GM19328 (cell line): Measurements from ENCODE around the gene ELP6.
"Not testable (repeated sequence)": the region's sequence is repeated elsewhere in the genome, so short reads cannot be mapped to it uniquely, and the experiment has no call there.

ENCODE experiments used
- ATAC-seq: cut with Tn5 transposase; IDR thresholded peaks from one replicate; pipeline ENCODE4 v1.9.1; 2021; ENCODE audit warnings: mild to moderate bottlenecking, moderate library complexity; ENCODE audit not compliant: unreplicated experiment

Gene ELP6

DNA sequence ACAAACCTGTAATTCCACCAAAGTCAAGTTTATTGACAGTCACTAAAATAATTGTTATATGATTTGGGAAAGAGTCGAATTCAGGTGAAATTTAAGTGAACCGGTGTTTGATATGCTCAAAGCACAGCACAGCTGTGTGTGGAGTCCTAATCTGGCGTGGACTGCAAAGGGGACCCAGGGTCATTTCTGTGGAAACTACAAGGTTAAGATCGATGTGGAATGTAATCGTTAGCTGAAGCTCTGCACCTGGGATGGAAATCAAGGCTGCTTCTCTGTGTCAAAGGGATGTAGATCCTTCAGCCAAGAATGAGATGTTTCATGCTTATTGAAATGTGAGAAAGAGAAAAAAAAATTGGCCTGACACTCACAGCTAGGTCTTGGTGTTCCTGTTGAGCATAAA is 1.6 kb upstream of the ELP6 start:
- ATAC-seq: no peak

DNA sequence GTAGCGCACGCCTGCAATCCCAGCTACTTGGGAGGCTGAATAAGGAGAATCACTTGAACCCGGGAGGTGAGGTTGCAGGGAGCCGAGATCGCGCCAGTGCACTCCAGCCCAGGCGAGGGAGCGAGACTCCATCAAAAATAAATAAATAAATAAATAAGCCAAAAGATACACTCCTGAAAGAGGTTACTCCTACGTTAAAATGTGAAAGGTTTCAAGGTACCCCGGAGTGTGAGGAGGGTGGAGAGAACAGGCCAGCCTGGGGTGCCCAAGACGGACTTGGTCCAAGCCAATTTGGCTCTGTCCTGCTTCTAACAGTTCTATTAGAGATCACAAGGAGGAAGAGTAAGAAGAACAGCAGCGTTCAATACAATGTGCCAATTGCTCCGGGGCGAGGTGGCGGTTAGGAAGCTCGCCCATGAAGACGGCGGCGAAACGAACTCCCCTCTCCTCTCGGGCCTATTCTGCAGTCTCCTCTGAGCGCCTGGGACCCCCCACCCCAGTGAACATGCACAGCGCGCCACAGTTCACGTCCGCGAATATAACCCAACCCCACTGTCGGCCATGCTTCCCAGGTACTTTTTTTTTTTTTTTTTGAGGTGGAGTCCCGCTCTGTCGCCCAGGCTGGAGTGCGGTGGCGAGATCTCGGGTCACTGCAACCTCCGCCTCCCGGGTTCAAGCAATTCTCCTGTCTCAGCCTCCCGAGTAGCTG is 942 bp downstream of the ELP6 start:
- ATAC-seq: no peak

DNA sequence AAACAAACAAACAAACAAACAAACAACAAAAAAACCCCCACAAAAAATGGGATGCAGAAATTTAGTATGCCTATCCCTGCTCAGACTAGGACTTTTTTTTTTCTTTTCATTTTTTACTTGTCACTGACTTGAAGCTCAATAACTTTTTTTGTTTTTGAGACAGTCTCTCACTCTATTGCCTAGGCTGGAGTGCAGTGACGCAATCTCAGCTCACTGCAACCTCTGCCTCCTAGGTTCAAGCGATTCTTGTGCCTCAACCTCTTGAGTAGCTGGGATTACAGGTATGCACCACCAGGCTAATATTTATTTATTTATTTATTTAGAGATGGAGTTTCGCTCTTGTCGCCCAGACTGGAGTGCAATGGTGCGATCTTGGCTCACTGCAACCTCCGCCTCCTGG is 8.2 kb downstream of the ELP6 start:
- not testable (repeated sequence) for ATAC-seq

DNA sequence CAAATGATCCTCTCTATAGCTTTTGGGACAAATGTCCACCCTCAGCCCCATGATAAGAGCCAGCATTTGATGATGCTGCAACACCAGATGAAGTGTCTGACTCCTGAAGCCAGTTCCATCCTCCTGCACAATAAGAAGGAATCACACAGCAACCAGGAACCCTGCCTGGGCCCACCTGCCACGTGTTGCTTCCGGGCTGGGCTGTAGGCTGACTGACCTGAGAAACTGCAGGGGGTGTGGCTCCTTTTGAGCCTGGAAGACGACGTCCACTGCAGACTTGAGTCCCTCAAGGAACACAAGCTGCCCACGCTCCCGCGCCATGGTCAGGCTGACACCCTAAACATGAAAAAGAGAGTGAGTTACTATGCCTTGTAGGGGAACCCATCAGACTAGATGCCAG is 9.4 kb downstream of the ELP6 start:
- ATAC-seq: no peak

DNA sequence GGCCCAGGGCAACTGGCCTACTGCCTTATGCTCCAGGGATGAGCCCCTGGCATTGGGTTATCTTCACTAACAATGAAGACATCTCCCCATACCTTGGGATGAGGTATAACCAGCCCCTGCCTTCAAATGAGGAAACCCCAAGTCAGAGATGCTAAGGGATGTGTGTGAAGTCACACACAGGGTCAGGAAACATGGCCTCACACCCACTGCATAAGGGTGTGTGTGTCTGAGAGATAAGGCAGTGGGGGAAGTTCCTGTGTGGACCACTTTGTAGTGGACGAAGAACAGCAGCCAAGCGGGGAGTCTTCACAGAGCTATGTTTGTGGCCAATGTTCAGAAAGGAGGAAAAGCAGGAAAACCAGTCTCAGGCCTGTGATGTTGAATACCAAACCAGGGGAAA is 10.5 kb downstream of the ELP6 start:
- ATAC-seq: no peak

DNA sequence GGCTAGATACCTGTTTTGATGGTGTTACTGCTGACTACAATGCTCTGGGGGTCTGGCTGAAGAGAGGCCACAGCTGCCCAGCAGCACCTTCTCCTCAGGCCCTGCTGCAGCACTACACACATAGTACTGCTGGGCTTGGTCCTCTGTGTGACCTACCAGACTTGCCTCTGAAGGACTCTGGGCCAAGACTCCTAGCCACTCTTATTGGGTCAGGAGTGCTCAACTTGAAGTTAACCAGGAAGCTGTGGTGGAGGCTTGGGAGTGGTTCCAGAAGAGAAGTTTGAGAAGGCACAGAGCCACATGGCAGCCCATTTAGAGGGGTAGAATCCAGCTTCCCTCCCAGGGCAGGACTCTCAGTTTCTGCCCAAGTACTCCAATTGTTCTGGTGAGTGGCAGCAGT is 16.6 kb downstream of the ELP6 start:
- no peak for ATAC-seq

DNA sequence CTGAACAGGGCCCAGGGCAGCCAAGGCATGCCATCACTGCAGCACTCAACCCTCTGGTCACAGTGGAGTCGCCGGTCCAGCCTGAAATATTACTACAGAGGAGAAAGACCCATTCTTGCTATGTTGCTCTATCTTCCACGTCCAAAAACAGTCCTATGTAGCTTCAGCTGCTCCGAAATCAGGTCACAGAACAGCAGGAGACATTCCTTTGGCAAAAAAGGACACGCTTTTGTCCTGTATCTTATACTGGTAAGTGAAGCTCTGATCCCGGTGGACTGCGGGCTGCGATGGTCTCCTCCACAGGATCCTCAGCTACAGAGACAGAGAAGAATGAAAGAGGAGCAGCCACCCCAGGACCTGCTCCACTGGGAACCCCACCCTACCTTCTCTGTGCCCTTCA is 17.6 kb downstream of the ELP6 start:
- ATAC-seq: no peak

DNA sequence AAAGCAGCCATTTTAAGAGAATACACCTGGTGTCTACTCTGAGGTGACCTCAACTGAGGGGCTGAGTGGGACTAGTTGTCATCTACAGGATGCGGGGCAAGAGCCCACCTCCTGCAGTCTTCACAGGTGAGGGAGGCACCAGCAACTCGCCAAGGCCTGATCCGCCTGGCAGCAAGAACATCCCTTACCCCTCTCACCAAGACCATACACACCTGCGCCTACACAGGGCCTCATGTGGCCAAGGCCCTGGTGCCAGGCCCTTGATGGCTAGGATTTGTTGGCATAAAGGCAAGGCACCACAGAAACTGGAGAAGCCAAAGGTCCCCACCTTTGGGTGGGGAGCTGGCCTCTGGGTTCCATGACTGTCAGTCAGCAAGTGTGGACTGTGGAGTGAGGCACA is 18.4 kb downstream of the ELP6 start:
- ATAC-seq: no peak

DNA sequence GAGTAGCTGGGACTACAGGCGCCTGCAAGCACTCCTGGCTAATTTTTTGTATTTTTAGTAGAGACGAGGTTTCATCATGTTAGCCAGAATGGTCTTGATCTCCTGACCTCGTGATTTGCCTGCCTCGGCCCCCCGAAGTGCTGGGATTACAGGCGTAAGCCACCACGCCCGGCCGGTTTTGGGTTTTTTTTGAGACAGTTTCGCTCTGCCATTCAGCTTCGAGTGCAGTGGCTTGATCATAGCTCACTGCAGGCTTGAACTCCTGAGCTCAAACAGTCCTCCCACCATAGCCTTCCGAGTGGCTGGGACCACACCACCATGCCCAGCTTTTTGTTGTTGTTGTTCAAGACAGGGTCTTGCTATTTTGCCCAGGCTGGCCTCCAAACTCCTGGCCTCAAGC is 21.7 kb downstream of the ELP6 start:
- no peak for ATAC-seq

DNA sequence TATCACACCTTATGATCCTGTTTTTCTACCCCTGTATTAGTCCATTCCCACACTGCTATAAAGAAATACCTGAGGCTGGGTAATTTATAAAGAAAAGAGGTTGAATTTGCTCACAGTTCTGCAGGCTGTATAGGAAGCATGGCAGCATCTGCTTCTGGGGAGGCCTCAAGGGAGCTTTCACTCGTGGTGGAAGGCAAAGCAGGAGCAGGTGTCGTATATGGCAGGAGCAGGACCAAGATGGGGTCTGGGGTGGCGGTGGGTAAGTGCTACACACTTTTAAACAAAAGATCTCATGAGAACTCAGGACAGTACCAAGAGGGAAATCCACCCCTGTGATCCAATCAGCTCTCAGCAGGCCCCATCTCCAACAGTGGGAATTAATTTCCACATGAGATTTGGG is 22.3 kb downstream of the ELP6 start:
- no peak for ATAC-seq

DNA sequence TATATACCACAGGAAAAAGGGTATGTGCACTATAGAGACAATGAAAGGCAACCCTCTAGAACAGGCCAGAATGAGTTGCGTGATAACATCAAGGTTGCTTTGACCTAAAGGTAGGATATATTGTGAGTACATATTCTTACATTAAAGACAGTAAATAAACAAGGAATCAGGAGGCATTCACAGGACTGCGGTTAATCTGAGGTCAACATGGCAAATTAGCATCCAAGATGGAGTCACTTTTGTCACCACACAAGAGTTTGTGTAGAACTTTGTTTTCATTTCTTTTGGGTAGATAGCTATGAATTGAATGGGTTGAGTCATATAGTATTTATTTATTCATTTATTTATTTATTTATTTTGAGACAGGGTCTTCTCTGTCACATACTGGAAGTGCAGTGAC is 26.2 kb downstream of the ELP6 start:
- ATAC-seq: no peak

DNA sequence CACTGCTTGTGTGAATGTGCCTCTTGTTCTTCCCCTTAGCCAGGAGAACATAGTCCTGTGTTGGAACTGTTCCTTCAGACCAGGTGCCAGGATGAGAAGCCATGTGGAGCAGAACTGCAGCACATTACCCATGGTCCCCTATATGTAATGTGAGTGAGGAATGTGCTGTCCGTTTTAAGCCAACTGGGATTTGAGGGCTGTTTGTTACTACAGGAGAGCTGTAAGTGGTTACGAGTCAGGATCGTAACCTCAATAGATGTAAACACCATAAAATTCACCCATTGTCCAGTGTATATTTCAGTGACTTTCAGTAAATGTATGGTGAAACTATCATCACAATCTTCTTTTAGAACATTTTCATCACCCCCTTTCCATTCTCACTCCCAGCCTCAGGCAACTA is 27.7 kb downstream of the ELP6 start:
- no peak for ATAC-seq

DNA sequence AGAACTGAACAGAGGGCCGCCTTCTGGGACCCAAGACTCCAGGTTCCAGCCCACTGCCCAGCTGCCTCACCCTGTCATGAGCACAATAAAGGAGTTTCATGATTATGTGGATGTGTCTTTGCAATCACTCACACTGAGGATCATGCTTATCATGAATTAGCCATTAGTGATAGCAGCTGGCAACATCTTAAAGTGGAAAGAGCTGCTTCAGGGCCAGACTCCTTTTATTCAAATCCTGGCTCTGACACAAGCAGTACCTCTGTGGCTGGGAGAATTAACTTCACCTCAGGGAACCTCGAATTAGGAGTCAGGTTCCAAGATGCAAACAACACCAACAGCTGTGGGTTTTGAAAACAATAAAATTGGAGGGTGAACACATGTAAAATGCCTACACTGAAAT is 31.1 kb downstream of the ELP6 start:
- ATAC-seq: no peak

DNA sequence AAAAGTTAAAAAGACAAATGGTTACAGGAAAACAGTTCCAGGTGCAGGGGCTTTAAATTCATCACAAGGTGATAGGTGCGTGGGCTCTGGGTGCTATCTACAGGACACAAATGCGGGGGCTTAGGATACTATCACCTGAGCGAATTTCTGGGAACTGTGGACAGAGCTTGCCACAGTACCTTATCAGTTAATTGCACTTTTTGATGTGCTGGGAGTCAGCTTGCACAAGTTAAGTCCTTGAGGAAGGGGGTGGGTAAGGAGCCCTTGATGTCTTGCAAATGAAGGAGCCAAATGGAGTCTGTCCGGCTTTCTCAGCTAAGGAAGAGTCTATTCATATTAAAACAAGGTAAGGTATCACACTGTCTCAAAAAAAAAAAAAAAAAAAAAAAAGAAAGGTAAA is 31.7 kb downstream of the ELP6 start:
- not testable (repeated sequence) for ATAC-seq

DNA sequence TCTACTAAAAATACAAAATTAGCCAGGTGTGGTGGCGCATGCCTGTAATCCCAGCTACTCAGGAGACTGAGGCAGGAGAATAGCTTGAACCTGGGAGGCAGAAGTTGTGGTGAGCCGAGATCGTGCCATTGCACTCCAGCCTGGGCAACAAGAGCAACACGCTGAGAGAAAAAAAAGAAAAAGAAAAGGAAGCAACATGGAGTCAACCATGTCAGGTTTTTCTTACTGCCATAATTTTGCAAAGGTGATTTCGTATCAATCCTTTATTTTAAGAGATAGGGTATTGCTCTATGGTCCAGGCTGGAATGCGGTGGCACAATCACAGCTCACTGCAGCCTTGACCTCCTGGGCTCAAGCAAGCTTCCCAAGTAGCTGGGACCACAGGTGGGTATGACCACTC is 33.2 kb downstream of the ELP6 start:
- not testable (repeated sequence) for ATAC-seq

DNA sequence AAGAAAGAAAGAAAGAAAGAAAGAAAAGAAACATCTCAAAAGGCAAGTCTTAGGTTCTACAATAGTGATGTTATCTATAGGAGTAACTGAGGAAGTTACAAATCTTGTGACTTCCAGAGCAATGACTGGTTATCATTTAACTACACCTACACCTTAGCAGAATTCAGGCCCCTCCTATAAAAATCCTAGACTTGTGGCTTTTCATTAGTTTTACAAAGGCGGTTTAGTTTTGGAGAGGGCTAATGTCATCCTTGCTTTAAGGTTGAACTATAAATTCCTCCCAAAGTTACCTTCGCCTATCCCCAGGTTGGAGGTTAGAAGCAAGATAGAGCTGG is 33.7 kb downstream of the ELP6 start:
- no peak for ATAC-seq

DNA sequence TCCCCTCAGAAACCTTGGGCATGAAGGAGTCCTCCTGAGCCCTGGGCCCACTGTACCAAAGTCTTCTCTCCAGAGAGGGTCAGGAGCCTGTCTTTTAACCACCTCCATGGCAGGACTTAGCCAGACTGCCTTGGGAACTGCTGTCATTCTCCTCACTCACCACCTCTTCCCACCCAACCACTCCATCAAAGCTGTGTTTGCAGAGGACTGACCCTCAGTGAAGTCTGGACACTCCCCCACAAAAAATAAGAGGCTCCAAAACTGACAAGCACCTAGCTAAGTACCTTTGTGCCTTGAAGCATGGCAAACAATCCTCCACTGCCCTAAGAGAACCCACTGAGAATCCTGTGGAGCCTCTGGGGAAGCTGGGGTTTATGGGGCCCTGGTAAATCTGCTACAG is 35.5 kb downstream of the ELP6 start:
- ATAC-seq: no peak

DNA sequence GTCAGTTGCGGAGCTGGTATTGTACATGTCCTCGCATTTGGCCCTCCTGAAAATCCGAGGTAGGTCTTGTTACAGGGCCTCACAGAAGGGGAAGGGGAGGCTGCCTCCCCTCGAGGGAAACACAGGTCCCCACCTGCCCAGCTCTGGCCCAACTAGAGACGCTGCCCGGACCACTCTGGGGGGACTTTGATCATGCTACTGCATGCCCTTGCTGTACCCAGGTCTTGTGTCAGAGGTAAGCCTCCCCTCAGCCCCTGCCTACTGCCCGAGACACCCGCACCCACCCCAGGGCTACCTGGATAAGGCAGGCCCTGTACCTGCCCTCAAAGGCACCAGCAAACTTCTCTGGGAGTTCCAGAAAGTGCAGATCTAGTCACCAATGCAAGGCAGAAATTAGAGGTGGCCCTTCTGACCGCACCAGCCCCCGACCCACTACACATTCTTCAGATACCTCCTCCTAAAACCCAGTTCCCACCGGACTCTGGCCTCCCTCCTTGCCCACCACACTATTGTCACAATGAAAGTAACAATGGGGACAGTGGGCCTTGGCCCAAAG is 36.8 kb downstream of the ELP6 start:
- no peak for ATAC-seq

DNA sequence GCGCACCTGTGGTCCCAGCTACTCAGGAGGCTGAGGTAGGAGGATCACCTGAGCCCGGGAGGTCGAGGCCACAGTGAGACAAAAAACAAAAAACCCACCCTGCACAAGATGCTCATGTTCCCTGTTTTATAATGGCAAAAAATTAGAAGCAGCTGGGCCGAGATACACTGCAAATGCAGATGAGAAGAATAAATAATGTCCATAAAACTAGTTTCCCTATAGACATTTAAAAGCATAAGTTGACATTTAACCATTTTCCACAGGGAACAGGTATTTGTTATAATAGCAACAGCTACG is 37.2 kb downstream of the ELP6 start:
- no peak for ATAC-seq

DNA sequence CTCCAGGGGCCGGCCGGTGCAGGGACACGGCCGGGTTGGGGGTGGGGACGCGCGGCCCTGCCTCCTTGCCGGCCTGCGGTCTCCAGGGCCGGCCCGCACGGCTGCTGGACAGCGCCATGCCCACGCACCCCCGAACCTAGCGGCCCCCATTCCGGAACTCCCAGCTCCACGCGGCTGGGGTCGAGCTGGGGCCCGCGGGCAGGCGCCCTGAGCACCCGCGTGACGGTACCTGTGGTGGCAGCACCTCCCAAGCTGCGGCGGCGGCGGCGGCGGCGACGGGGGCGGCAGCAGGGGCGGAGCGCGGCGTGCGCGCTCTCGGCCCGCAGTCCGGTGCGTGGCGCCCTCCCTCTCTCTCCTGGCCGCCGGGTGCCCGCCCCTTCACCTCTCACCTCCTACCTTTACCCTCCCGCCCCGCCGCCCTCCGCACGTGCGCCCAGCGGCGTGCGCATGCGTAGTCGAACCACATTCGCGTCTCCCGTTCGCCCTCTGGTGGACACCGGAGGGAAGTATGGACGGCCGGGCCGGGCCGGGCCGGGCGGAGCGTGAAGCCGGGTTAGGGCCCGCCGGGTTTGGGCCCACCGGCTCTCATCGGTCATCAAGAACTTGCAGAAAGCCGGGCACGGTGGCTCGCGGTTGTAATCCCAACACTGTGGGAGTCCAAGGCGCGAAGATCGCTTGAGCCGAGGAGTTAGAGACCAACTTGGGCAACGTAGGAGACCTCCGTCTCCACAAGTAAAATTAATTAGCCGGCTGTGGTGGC is 37.8 kb downstream of the ELP6 start, which contains the start of gene SCAP:
TSS of gene SCAP (minus strand) at position 372 of the 760 bp plus-strand sequence. CDS start 32,948 bp downstream, outside the sequence.
- ATAC-seq: peak; percentile 92

DNA sequence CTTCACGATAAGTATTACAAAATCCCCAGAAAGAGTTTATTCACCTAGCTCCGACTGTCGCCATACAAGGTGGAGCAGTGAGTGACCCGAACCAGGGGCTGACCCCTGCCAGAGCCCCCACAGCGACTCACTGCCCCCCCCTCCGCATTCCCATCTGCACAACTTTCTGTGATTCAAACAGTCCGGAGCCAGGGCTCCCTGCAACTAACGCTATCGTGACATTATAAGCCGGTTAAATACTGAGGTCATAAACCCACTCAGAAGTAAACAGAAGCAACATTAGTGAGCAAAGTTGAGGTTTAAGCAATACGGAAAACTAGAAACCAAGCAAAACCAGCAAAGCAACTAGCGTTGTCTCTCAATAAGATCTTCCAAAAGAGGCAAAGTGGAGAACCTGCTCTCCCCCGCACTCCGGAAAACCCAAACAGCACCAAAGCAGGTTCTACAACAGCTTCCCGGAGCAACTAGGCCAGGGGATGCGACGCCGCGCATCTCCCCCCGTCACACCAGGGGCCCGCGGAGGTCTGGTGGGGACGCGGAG is 38.4 kb downstream of the ELP6 start:
- no peak for ATAC-seq

DNA sequence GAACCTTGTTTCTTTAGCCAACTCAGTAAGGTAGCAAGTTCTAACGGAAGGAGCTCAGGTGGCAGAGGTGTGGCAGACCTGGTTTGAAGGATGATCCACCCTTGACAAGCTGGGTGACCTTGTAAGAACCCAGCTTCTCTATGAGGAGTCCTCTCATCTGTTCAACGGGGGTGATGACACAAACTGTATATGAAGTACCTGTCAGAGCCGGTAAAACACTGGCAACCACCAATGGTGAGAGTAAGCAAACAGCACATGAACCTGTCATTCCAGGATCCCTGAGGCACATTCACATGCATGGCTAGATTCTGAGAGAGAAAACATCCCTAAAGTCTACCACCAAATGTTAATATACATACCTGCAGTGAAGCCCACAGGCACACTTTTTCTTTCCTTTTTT is 40.1 kb downstream of the ELP6 start:
- no peak for ATAC-seq
